Activated naive CD8-positive, alpha-beta T cell treated with anti-CD3 and anti-CD28 coated beads for 36 hours (primary cell): ENCODE data around the gene ECI1. TPM values are rescaled to one million over a fixed set of nuclear protein-coding genes. Genes with fewer than 3 reads are reported as not detected.
"Not testable (repeated sequence)": the region's sequence is repeated elsewhere in the genome, so short reads cannot be mapped to it uniquely, and the experiment has no call there.

ENCODE experiments used
- DNase-seq: peaks from one replicate; pipeline ENCODE4 v3.0.0; 2021
- H3K27ac Mint-ChIP-seq: one replicate; pipeline ENCODE4 v1.8.0; 2022; ENCODE audit warnings: mild to moderate bottlenecking, moderate library complexity, mixed read lengths
- H3K27me3 Mint-ChIP-seq: one replicate; pipeline ENCODE4 v1.8.0; 2022; ENCODE audit warnings: mild to moderate bottlenecking, mixed read lengths
- H3K36me3 Mint-ChIP-seq: one replicate; pipeline ENCODE4 v1.8.0; 2021; ENCODE audit warnings: mild to moderate bottlenecking, mixed read lengths
- H3K4me1 Mint-ChIP-seq: one replicate; pipeline ENCODE4 v1.8.0; 2021; ENCODE audit warnings: mixed read lengths
- H3K4me3 Mint-ChIP-seq: one replicate; pipeline ENCODE4 v1.8.0; 2022; ENCODE audit warnings: mild to moderate bottlenecking, moderate library complexity, mixed read lengths
- H3K9me3 Mint-ChIP-seq: one replicate; pipeline ENCODE4 v1.8.0; 2022; ENCODE audit warnings: mixed read lengths
- total RNA-seq, 2 experiments: library from RNA; stranded (reverse); gene quantifications; one replicate each; pipeline ENCODE4 v1.2.3, GENCODE V29; 2021

Gene ECI1
- total RNA-seq, 2 experiments from 2014 or later, result 27.5 to 30.0 TPM

DNA sequence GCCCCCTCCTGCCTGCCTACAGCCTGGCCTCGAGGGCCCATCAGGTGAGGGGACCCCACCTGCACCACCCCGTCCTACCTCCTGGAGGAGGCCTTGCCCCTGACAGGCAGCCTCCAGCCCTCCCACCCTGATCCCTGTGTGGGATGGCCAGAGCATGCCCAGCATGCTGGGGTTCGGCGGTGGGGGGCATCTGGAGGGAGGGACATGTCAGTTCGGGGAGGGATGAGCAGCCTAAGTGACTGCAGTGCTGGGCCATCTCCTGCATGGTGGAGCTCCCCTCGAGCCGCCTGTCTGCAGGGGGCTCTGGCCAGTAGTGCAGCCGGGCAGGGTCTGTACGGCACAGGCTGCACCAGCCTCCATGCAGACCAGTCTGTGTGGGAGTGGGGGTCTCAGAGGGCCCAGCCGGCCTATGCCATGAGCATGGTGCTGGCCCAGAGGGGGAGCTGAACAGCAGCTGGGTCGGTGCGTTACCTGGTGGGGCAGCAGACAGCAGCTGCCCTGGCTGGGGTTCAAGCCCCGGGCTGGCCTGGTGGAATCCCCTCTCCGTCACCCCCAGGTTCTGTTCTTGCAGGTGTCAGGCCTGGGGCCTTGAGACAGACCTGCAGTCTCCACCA lies 20.6 kb upstream of the ECI1 start:
- Mint-ChIP-seq H3K27me3 (no peaks in the 10 kb centered on the region), H3K27ac (no peak overlapping the region), H3K4me3 (no peak overlapping the region), H3K36me3 (peaks cover 8% of the 10 kb centered on the region), H3K9me3 (no peaks in the 10 kb centered on the region), H3K4me1 (peaks cover 8% of the 10 kb centered on the region)
- no peak for DNase-seq

DNA sequence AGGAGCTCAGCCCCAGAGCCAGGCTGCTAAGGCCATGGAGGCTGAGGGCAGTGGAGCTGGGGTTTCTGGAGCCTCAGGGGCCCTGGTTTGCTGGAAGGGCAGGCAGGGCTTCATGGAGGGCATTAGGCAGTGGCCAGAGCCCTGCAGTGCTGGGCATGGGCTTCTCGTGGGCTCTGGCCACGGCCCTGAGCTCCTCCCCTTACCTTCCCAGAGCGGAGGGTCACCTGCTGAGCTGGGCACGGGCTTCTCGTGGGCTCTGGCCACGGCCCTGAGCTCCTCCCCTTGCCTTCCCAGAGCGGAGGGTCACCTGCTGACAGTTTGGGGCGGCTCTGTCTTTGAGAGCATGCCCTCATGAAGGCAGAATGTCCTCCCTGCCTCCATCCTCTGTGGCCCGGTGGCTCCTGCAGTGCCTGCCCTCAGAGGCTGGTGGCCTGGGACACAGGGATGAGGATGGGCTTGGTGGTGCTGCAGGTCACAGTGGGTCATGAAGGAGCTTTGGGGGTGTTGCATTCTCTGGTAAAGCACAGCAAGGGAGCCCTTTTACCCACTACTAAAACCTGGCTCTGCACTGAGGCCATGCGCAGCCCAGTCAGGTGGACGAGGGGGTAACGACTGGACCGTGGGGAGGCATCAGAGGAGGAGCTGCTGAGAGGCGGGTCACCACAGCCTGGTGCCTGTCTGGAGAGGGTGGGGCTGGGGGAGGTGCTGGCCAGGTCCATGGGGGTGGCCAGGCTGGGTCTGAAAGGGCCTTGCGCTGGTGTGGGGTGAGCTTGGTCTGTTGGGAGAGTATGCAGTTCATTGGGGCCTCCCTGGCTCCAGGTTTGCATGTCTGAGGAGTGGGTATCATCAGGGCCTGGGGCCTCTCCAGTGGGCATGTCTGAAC lies 19.4 kb upstream of the ECI1 start:
- H3K4me3 Mint-ChIP-seq, result no peak overlapping the region
- H3K9me3 Mint-ChIP-seq, result no peaks in the 10 kb centered on the region
- DNase-seq, result no peak
- no peak overlapping the region for H3K27ac Mint-ChIP-seq
- no peaks in the 10 kb centered on the region for H3K27me3 Mint-ChIP-seq
- peaks cover 17% of the 10 kb centered on the region for H3K4me1 Mint-ChIP-seq
- H3K36me3 Mint-ChIP-seq, result peaks cover 19% of the 10 kb centered on the region

DNA sequence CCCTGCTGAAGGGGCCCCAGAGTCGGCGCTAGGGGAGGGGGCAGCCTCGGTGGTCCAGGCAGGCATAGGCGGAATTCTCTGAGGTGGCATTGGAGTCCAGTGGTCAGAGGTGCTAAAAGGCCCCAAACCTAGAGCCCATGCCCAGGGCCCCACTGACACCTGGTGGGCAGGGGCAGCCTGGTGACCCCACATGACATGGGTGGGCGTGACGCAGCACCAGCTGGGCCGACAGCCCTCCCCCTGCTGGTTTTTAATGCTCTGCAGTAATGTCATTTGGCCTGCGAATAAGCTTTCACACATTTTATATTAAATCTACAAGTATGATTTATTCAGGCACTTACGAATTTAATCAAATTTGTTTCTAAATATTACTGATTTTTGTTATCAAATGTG lies 18.7 kb upstream of the ECI1 start:
- Mint-ChIP-seq H3K4me3 (no peak overlapping the region), H3K9me3 (no peaks in the 10 kb centered on the region), H3K27me3 (no peaks in the 10 kb centered on the region), H3K36me3 (peaks cover 26% of the 10 kb centered on the region), H3K4me1 (peaks cover 24% of the 10 kb centered on the region), H3K27ac (no peak overlapping the region)
- no peak for DNase-seq

DNA sequence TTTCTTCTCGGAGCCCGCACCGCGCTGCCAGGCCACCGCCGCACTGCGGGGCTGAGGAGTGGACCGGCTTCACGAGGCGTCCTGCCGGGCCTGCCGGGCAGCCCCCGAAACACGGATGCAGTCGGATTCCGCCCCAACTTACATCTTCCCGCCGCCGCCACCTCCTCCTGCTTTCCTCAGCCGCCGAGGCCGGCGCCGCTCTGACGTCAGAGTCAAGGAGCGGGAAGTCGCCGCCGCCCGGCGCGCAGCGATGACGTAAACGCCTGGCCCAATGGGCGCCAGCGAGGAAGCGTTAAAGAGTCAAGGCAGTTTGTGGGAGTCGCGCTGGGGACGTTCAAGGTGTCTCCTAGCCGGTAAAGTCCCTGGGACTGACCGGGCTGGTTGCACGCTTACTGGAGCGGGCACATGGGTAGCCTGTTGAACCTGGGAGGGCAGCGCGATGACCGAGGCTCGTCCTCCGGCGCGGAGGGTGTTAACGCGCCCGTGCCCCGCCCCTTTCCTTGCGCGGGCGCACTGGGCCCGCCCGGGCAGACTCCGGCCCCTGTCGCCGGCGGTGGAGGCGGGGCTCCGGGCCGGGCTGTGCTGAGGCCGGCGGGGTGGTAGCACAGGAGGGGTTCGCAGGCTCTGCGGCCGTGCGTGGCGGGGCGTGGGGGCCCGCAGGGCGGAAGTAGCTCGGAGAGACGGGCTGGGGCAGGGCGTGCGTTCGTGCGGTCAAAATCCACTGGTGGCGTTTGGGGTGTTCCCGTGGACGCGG lies 16.7 kb upstream of the ECI1 start, which contains the start of gene RNPS1:
Gene RNPS1, minus strand, starts transcription at position 214 of the 754 bp plus-strand sequence. CDS start 3,483 bp downstream, outside the sequence.
- peak; percentile 97 for DNase-seq
- Mint-ChIP-seq H3K27me3 (no peaks in the 10 kb centered on the region), H3K27ac (peak within 1 kb of the TSS; percentile 97)

DNA sequence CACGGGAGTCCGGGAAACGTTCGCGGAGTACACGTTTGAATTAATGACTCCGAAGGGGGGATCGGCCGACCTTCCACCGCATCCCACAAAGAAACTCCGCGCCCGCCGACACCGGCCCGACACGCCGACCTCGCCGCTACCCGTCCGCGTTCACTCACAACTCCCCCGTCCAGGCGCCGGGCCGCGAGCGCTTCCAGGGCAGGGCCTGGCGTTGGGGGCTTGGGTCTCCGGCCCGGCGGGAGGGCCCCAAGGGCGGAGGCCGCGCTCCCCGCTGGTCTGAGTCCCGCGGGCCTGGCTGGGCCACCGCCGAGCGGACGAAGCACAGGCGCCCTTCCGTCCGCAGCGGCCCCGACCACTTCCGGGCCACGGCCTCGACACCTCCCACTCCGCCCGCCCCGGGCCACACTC lies 16.1 kb upstream of the ECI1 start:
- H3K27me3 Mint-ChIP-seq, DNase-seq, H3K9me3 Mint-ChIP-seq: not testable (repeated sequence)
- Mint-ChIP-seq H3K4me1 (peaks cover 34% of the 10 kb centered on the region), H3K27ac (peak overlapping the region; percentile 97), H3K36me3 (peaks cover 42% of the 10 kb centered on the region), H3K4me3 (peak overlapping the region; percentile 92)

More for the DNA sequence above, 16.7 kb upstream of the ECI1 start, which contains the start of gene RNPS1:
- peaks cover 36% of the 10 kb centered on the region for H3K36me3 Mint-ChIP-seq
- H3K4me3 Mint-ChIP-seq, result peak within 1 kb of the TSS; percentile 92
- H3K9me3 Mint-ChIP-seq, result no peaks in the 10 kb centered on the region
- H3K4me1 Mint-ChIP-seq, result peaks cover 34% of the 10 kb centered on the region

DNA sequence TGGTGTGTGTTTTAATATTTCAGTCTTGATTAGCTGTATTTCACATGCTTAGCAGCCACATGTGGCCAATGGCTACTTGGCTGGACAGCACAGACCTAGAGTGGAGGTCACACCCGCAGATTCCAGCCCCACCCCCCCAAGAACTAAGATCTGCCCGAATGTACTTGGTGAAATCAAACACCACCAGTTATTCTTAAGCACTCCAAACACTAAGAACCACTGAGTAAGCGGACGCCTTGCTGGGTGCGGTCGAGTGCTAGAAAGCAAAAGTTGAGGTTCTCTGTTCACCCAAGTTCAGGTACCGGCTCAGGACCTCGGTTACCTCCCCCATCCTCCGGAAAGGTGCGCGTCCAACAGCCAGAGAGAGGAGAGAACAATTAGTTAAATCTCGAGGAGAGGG lies 15.5 kb upstream of the ECI1 start:
- not testable (repeated sequence) for H3K27me3 Mint-ChIP-seq, H3K9me3 Mint-ChIP-seq, DNase-seq
- peak overlapping the region; percentile 97 for H3K27ac Mint-ChIP-seq
- H3K36me3 Mint-ChIP-seq, result peaks cover 48% of the 10 kb centered on the region
- peaks cover 36% of the 10 kb centered on the region for H3K4me1 Mint-ChIP-seq
- H3K4me3 Mint-ChIP-seq, result peak overlapping the region; percentile 92

DNA sequence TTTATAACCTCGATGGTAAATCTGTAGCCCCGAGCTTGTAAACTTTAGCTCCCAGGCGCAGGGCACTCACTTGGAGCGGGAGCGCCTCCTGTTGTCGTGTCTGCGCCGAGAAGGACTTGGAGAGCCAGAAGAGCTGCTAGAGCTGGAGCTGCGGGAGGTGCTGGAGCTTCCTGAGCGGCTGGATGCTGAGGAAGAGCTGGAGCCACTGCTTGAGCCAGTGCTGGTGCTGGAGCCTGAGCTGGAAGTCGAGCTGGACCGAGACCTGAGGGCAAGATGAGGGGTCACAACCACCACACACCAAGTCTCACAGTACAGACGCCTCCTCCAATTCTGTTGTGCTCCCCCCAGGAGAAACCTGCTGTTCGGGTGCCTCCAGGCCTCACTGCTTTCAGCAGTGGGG lies 11.6 kb upstream of the ECI1 start:
- H3K27ac Mint-ChIP-seq, H3K27me3 Mint-ChIP-seq, H3K4me3 Mint-ChIP-seq, H3K9me3 Mint-ChIP-seq, DNase-seq: not testable (repeated sequence)
- H3K36me3 Mint-ChIP-seq, result peaks cover 58% of the 10 kb centered on the region
- H3K4me1 Mint-ChIP-seq, result peaks cover 31% of the 10 kb centered on the region

DNA sequence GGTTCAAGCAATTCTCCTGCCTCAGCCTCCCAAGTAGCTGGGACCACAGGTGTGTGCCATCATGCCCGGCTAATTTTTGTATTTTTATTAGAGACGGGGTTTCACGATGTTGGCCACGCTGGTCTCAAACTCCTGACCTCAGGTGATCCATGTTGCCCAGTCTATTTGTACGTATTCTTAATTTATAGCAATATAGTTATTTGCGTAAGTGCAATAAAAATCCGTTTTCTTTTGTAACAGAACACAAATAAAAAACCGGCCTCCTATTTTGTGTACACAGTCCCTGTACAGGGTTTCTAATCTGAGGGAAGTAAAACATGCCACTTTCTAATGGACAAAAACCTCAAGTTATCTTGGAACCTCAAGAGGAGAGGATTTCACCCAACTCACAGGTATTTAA lies 8.9 kb upstream of the ECI1 start:
- Mint-ChIP-seq H3K27me3 (no peaks in the 10 kb centered on the region), H3K4me1 (peaks cover 19% of the 10 kb centered on the region), H3K27ac (no peak overlapping the region), H3K4me3 (no peak overlapping the region), H3K9me3 (no peaks in the 10 kb centered on the region), H3K36me3 (peaks cover 52% of the 10 kb centered on the region)
- DNase-seq, result no peak

DNA sequence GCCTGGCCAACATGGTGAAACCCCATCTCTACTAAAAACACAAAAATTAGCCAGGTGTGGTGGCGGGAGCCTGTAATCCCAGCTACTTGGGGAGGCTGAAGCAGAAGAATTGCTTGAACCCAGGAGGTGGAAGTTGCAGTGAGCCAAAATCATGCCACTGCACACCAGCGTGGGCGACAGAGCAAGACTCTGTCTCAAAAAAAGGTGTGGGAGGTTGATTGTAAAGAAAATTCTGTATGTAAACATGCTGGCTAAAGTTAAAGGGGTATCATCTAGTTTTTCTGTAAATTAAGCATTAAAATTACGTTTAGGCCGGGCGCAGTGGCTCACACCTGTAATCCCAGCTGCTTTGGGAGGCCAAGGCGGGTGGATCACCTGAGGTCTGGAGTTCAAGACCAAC lies 7.1 kb upstream of the ECI1 start:
- peaks cover 51% of the 10 kb centered on the region for H3K36me3 Mint-ChIP-seq
- H3K27ac Mint-ChIP-seq, result peak overlapping the region; percentile 38
- not testable (repeated sequence) for H3K9me3 Mint-ChIP-seq, DNase-seq, H3K4me1 Mint-ChIP-seq, H3K4me3 Mint-ChIP-seq, H3K27me3 Mint-ChIP-seq

DNA sequence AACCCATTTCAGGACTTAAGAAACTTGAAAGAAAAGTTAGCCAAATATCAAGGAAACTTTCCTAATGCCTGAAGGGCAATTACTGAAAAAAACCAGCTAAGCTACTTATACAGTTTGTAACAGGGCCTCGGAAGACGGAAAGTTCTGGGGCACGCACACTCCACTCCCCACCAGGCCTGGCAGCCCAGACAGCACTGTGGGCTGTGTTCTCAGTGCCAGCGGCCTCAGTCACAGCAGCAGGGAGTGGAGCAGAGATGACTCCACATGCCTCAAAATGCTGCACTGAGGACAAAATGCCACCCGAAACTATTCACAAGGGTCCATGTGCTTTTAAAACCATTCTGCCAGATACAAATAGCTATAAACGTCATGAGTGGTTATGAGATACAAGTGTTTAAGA lies 6.3 kb upstream of the ECI1 start:
- no peak for DNase-seq
- peaks cover 47% of the 10 kb centered on the region for H3K36me3 Mint-ChIP-seq
- no peaks in the 10 kb centered on the region for H3K27me3 Mint-ChIP-seq
- peaks cover 8% of the 10 kb centered on the region for H3K4me1 Mint-ChIP-seq
- H3K27ac Mint-ChIP-seq, result peak overlapping the region; percentile 5
- H3K9me3 Mint-ChIP-seq, result no peaks in the 10 kb centered on the region
- H3K4me3 Mint-ChIP-seq, result no peak overlapping the region

DNA sequence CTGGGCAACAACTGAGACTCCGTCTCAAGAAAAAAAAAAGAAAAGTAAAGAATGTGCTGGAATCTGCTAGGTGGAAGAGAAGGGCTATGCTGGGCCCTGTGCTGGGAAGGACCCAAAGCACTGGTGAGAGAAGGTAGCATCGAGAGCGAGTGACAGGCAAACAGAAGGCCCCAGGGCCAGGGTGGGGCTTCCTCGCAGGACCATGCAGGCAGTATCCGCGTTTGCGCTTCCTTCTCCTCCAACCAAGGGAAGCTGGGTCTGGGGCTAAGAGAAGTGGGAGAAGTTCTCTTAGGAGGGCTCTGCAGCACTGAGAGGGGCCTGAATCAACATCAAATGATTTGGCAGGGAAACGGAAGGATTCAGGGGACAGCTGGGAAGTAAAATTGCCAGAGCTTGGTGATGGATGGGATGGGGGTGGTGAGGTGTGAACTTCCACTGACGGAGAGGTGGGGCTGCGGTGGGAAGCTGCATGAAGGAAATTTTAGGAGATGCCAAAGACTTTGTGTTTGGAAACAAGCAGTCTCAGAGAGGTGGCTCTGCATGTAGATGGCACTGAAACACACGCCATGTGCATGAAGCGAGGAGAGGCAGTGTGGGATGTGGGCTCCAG lies 5.2 kb upstream of the ECI1 start:
- Mint-ChIP-seq H3K4me1 (peaks cover 9% of the 10 kb centered on the region), H3K9me3 (no peaks in the 10 kb centered on the region), H3K36me3 (peaks cover 39% of the 10 kb centered on the region), H3K27me3 (no peaks in the 10 kb centered on the region), H3K27ac (peak overlapping the region; percentile 43), H3K4me3 (no peak overlapping the region)
- no peak for DNase-seq

DNA sequence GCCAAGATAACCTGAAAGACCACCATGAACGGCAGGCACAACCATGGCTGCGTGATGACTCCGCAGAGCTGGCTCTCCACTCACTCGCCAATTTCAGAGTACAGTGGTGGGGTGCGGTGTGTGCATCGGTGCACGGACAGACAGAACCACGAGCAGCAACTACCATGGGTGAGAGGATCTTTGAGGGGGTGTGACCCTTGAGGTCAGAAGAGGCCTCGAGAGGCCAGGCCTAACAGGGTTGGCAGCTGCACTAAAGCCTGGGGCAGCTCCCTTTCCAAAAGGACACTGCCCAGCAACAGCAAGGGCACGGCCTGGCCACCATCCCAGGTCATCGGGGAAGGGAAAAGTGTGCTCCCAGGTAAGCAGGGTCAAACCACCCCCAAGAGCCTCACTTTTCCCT lies 1.9 kb upstream of the ECI1 start:
- no peaks in the 10 kb centered on the region for H3K9me3 Mint-ChIP-seq
- H3K27ac Mint-ChIP-seq, result peak overlapping the region; percentile 55
- H3K4me1 Mint-ChIP-seq, result peaks cover 10% of the 10 kb centered on the region
- no peaks in the 10 kb centered on the region for H3K27me3 Mint-ChIP-seq
- H3K4me3 Mint-ChIP-seq, result no peak overlapping the region
- DNase-seq, result no peak
- H3K36me3 Mint-ChIP-seq, result peaks cover 40% of the 10 kb centered on the region

DNA sequence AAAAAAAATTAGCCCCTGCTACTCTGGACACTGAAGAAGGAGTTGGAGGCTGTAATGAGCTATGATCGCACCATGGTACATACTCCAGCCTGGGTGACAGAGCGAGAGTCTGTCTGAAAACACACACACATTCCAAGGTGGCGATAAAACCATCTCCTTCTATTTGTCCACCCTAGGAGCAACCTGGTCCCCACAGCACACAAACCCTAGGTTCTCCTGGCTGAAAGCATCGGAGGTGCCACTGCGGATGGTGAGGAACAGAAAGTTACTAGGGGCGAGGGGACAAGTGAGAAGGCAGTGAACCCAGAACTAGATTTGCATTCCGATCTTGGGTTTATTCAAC lies 1.4 kb upstream of the ECI1 start:
- Mint-ChIP-seq H3K27me3 (no peaks in the 10 kb centered on the region), H3K36me3 (peaks cover 39% of the 10 kb centered on the region), H3K9me3 (no peaks in the 10 kb centered on the region), H3K4me1 (peaks cover 10% of the 10 kb centered on the region), H3K4me3 (no peak overlapping the region), H3K27ac (peak overlapping the region; percentile 55)
- no peak for DNase-seq

DNA sequence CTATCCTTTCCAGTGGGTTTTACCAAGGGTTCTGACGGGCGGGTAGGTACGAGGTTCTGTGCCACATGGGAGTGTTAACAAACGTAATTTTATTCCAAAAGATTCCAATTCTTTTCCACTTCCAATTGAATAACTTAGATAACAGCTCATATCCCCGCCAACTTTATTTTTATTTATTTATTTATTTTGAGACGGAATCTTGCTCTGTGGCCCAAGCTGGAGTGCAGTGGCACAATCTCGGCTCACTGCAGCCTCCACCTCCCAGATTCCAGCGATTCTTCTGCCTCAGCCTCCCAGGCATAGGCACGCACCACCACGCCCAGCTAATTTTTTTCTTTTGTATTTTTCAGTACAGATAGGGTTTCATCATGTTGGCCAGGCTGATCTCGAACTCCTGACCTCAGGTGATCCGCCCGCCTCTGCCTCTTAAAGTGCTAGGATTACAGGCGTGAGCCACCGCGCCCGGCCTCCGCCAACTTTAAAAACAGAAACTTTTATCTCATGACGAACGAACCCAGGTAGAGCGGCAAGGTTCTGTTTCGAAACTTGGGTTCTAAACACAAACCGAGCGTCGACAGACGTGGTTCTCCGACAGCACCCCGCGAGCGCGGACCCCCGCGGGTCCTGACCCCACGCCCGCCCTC lies 613 bp downstream of the ECI1 start:
- H3K9me3 Mint-ChIP-seq, result no peaks in the 10 kb centered on the region
- no peak for DNase-seq
- peak overlapping the region; percentile 91 for H3K4me3 Mint-ChIP-seq
- peaks cover 28% of the 10 kb centered on the region for H3K36me3 Mint-ChIP-seq
- peak overlapping the region; percentile 92 for H3K27ac Mint-ChIP-seq
- peaks cover 7% of the 10 kb centered on the region for H3K4me1 Mint-ChIP-seq
- no peaks in the 10 kb centered on the region for H3K27me3 Mint-ChIP-seq
